CD4-positive, alpha-beta T cell treated with Interleukin-17A for 1 hour (primary cell): ENCODE measurements around the gene KIF16B.

ENCODE experiments used
- DNase-seq: peaks from one replicate; pipeline ENCODE4 v3.0.0-alpha.2; 2020

KIF16B gene

GRCh38 chr20:16337707-16338106 lies 235.5 kb downstream of the KIF16B start:
- no peak for DNase-seq

- DNase-seq: no peak
Observed at GRCh38 chr20:16327606-16328005, 245.6 kb downstream of the KIF16B start.

GRCh38 chr20:16321291-16321690 lies 252.0 kb downstream of the KIF16B start:
- no peak for DNase-seq

GRCh38 chr20:16317445-16318362 lies 255.5 kb downstream of the KIF16B start:
- DNase-seq: no peak

DNA sequence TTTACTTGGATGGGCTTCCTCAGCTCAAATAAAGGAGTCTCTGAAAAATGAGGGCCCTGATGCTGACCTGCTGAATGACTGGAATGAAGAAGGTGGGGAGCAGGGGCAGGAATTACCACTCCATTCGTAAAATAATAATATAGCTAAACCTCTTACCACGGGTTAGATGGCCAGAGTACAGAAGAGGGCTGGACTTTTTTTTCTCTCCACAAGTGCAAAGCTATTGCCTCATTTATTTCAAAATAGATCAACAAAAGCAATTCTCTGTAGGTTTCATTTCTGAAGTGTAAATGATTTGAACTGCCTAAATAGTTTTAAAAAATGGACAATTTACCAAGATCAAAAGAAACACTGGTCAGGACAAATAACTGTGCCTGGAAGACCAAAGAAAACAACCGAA lies 256.7 kb downstream of the KIF16B start:
- no peak for DNase-seq

DNA sequence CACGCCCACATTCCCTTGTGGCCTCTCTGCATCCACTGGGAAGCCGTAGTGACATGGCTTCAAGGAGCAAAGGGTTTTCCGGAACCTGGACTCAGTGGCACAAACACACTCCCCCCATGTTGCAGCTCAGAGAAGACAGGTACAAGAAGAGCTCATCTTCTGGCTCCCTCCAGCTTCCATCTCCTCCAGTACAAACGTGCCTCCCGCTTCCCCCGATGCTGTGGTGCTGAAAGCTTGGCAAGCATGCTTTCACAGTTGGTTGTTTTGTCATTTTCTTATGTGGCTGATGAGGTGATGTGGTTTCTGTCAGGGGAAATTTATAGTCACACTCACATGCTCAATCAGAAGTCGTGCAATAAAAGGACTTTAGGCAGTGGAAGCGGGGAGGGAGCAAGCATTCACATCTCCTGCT lies 258.5 kb downstream of the KIF16B start:
- no peak for DNase-seq

DNA sequence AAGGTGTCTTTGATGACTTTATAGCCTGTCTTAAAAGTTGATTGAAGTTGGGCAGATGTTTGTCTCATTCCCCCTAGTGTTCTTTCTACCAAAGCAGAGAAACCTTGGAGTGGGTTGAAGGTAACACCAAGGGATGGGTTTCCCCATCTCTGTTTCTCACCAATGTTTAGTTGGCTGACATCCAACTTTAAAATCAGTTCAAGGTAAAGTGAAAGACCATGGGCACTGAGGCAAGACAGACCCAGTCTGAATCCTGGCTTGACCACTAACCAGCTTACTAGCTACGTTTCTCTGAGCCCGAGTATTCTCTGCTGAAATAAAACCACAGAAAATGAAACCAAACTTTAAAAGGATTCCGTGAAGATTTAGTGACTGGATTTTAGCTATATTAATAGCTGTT lies 258.9 kb downstream of the KIF16B start:
- no peak for DNase-seq

GRCh38 chr20:16313917-16314316 lies 259.3 kb downstream of the KIF16B start:
- no peak for DNase-seq

GRCh38 chr20:16312998-16313397 lies 260.2 kb downstream of the KIF16B start:
- no peak for DNase-seq

DNA sequence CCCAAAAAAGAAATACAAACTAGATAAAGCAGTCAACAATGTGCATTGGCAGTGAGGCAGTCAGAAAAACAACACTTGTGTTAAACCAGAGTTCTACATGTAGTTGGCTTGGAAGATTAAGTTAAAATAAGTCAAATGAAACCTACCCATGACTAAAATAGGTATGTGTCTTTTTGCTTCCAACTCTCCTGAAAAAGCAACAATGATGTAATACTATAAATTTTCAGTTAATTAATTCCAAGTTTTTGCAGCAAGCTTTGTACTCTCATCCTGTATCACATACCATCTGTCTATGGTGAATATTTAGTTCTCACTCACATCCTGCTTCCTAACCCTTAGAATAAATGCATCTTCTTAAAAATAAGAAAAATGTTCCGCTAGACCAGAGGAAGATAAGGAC lies 261.5 kb downstream of the KIF16B start:
- DNase-seq: no peak

- DNase-seq: no peak
Observed at GRCh38 chr20:16308754-16309153, 264.5 kb downstream of the KIF16B start.

GRCh38 chr20:16302818-16303217 lies 270.4 kb downstream of the KIF16B start:
- no peak for DNase-seq

DNA sequence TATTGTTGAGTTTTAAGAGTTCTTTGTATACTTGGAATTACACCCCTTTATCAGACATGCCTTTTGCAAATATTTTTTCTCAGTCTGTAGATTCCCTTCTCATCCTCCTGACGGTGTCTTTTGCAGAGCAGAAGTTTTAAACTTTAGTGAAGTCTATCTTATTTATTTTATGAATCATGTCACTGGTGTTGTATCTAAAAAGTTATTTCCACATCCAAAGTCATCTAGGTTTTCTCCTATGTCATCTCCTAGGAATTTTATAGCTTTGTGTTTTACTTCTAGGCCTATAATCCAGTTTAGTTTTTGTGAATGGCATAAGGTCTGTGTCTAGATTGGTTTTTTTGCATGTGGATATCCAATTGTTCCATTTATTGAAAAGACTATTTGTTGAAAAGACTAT lies 271.3 kb downstream of the KIF16B start:
- no peak for DNase-seq

DNA sequence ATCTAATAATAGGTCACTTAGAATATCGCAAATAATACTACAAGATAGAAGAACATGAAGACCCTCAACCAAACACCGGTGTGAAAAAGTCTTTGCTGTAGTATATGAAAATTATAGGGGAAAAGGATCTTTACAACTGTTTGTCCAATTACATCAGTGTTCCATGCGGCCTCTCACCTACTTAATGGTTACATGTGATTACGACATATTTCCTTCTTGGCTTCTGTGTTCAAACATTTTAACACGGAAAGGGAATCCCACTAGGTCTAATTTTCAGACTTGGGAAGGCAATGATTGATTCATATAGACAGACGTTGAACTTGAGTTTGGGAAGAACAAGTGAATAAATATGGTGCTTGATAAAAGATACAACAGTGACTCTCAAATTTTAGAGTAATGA lies 273.4 kb downstream of the KIF16B start:
- DNase-seq: no peak

- no peak for DNase-seq
Observed at GRCh38 chr20:16296931-16297330, 276.3 kb downstream of the KIF16B start.

GRCh38 chr20:16295534-16295933 lies 277.7 kb downstream of the KIF16B start:
- no peak for DNase-seq

- DNase-seq: no peak
Observed at GRCh38 chr20:16293590-16293989, 279.7 kb downstream of the KIF16B start.

DNA sequence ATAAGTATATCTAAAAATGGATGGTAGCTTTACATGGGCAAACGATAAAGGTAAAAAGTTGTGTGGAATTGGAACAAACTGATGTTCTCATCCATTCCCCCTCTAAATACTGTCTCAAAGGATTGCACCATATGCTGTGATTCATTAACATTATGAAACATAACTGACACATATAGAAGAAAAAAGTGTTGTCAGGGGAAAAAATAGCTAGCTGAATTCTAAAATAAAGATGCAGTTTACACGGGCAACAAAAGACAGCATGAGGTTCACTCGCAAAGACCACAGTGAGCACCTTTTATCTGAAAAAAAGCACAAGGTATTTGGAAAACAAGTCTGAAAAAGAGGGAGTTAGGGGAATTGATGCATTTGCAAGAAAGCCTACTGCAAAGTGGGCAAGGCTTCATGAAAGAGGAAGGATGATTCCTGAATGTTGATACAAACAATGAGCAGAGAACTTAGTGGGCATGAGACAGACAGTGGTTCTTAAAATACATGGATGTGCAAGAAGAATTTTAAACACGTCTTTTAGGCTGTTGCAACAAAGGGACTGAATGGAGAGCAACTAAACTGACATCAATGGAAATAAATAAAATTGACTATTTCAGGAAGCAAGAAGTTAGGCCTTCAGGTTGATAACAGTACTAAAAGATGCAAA lies 280.9 kb downstream of the KIF16B start:
- no peak for DNase-seq

DNA sequence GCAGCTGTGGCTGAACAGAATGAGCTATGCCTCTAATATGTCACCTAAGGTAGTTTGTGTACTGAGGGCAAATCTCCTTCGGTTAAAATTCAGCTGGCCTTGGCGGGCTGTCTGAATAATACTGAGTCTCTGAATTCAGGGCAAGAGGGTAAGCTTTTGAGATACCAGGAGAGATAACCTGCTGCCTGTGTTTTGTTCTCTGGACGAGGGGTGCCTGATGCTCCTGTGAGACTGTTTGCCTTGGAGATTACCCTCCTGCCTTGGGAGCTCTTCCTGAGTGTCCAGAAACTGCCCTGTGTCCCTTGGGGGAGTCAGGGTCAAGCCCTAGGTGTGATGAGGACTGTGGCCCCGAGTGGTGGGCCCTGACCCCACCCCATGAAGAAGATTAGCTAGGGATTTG lies 282.9 kb downstream of the KIF16B start:
- DNase-seq: no peak

- no peak for DNase-seq
Observed at GRCh38 chr20:16287776-16288175, 285.5 kb downstream of the KIF16B start.

DNA sequence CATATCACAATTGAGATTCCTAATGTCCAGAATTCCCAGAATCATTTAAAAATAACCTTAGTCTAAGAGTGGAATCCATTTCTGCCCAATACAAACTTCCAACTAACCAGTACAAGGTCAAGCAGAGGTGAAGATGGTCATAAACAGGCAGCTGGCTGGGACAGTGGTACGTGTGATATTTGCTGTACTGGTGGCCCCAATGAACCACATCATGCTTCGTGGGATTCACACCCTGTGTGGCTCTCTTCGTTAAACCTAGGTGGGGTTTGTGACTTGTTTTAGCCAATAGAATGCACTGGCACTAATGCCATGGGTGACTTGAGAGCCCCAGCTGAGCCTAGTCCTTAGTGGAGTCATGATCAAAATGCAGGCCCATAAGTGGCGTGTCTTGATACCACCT lies 286.6 kb downstream of the KIF16B start:
- no peak for DNase-seq

GRCh38 chr20:16284385-16285100 lies 288.7 kb downstream of the KIF16B start:
- no peak for DNase-seq

- no peak for DNase-seq
Observed at GRCh38 chr20:16283978-16284377, 289.3 kb downstream of the KIF16B start.

- DNase-seq: no peak
Observed at GRCh38 chr20:16283307-16283706, 289.9 kb downstream of the KIF16B start.
